Measurements from ENCODE around the gene OBSCN.

OBSCN gene

DNA sequence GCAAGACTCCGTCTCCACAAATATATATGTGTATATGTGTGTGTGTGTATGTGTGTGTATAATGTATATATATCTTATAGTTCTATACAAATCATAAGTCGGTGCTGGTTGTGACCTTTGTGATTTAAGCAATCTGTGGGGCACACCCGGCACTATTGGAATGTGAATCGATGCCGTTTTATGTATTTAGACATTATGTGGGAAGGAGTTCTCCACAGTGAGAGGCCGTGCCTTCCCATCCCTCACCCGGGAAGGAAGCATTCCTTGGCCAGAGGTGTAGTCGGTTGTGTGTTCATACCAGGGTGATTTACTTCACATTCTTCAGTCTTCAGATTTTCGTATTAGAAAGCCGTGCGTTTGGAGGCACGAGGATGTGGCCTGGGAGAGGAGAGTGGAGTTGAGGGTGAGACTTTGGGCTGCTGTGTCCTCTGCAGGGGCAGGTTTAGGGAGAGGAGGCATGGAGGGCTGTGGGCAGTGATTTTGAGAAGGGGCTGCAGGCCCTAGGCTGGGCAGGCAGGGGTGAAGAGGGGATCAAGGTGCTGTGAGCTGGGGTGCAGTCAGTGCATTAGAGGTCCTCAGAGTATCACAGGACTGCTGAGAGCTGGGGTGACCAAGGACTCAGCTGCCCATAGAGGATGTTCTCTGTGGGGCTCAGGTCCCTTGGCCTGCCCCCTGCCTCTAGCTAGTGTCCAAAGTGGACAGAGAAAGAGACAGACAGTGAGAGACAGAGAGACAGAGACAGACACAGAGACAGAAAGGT lies 141.0 kb downstream of the OBSCN start:
- no peak for FAIRE-seq

GRCh38 chr1:228349701-228350171 lies 141.9 kb downstream of the OBSCN start:
- no peak for FAIRE-seq

DNA sequence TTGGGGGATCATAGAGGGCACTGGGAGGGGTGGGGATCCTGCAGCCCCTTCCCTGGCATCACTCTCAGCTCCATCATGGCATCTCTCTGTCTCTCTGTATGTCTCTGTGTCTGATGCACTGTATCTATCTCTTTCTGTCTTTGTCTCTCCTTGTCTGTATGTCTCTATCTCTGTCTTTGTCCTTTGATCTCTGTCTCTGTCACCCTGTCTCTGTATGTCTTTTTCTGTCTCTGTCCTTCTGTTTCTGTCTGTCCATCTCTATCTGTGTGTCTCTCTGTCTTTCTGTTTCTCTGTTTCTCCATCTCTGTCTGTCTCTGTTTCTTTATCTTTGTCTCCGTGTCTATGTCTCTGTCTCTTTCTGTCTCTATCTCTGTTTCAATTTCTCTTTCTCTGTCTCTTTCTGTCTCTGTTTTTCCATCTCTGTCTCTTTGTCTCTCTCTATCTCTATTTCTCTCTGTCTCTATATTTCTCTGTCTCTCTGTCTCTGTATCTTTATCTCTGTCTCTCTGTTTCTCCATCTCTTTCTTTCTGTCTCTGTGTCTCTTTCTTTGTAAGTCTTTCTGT lies 142.4 kb downstream of the OBSCN start:
- FAIRE-seq: no peak

DNA sequence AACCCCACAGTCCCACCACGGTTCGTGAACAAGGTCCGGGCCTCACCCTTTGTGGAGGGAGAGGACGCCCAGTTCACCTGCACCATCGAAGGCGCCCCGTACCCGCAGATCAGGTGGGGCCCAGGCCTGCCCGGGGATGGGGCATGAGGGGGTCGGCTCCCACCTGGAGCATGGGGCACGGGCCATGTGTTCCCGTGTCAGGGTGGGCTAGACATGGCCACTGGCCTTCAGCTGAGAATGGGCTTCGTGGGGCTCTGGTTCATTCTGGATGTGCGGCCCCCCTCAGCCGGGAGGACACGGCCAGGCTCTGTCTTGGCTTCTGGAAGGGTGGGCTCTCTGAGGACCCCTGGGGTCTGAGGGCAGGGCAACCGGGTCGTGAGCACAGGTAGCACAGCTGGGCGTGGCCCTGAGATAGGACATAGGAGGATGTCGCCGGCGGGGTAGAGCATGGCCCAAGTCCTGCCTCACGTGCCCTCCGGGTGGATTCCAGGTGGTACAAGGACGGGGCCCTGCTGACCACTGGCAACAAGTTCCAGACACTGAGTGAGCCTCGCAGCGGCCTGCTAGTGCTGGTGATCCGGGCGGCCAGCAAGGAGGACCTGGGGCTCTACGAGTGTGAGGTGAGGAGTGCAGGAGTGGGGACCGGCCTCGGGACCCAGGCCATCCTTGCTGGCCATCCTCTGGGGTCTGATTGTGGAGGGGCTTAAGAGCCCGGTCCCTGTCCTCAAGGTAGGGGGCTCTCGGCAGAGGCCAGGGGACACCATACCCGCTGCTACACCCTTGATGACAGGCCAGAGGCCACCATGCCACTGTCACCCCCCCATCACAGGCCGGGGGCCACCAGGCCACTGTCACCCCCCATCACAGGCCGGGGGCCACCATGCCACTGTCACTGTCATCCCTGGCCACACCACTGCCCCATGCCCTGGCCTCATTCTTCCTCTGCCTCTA lies 143.3 kb downstream of the OBSCN start:
- FAIRE-seq: no peak

DNA sequence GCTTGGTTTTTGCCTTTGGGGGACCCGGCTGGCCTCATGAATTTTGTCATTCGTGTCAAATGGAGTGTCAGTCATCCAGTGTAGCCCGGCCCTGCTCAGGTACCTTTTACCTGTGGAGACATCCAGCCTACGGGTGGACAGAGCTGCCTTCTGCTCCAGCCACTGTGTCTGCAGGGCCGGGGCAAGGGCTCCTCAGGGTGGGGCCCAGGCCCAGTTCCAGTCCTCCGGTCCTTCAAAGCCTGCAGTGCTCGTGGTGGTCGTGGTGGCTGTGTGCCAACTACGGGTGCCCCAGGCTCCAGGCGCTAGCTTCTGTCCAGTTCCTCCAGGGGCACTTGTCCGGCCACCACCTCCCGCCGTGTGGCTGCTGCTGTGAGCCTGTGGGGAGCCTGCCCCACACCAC lies 144.0 kb downstream of the OBSCN start:
- FAIRE-seq: no peak

DNA sequence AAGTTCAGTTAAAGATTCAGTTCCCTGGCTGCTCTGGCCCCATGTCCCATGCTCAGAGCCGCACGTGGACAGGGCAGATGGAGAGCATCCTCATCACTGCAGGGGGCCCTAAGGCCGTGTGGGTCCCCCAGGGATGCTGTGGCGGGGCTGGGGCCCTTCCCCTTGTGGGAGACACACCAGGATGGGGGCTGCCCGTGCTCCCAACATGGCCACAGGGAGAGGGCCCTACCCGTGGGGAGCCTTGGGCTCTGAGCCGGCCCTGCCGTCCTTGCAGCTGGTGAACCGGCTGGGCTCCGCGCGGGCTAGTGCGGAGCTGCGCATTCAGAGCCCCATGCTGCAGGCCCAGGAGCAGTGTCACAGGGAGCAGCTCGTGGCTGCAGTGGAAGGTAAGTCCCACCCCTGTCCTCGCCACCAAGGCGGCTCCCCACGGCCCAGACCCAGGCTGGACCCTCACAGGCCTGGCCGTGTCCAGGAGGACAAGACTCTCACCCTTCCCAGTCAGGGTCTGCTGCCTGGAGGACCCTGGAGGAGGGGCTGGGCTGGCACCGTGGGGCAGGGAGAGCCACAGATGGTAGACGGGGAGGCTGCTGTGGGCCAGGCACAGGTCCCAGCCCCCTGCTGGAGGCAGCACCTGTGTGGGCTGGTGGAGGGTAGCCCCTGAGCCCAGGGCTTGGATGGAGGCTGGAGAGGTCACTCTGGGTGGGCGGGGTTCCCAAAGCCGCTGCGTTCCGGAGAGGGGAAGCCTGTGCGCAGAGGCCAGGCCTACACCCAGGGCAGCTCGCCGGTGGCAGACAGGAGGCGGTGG lies 145.0 kb downstream of the OBSCN start:
- no peak for FAIRE-seq

DNA sequence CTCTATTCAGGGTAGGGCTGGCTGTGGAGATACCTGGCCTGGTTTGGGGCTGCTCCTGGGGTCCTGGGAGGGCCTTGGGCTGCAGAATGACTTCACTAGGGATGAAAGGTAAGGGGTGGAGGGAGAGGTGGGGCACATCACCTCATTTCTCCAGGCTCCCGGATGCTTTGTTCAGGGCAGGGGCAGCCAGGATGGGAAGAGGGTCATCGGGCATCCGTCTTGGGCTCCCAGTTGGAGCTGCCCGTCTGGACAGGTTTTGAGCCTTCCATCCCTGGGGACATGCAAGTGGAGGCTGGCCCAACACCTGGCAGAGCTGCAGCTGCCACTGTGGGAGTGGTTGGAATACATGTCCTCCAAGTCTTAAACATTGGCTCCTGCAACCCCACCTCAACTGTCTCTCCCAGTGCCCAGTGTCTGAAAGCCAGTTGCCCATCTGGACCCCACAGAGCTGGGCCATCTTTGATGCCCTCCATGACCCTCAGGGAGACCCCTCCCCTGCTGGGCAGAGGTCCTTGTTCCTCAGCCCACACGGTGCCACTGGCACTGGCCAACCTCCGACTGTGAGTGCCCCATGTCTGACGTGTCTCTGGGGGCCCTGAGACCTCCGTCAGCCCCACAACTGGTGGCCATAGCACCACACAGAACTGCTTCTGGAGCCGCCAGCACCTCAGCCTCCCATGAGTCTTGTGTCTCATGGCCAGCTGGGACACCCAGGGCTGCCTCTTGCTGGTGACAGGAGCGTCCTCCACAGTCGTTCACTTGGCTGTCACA lies 145.9 kb downstream of the OBSCN start:
- FAIRE-seq: no peak

DNA sequence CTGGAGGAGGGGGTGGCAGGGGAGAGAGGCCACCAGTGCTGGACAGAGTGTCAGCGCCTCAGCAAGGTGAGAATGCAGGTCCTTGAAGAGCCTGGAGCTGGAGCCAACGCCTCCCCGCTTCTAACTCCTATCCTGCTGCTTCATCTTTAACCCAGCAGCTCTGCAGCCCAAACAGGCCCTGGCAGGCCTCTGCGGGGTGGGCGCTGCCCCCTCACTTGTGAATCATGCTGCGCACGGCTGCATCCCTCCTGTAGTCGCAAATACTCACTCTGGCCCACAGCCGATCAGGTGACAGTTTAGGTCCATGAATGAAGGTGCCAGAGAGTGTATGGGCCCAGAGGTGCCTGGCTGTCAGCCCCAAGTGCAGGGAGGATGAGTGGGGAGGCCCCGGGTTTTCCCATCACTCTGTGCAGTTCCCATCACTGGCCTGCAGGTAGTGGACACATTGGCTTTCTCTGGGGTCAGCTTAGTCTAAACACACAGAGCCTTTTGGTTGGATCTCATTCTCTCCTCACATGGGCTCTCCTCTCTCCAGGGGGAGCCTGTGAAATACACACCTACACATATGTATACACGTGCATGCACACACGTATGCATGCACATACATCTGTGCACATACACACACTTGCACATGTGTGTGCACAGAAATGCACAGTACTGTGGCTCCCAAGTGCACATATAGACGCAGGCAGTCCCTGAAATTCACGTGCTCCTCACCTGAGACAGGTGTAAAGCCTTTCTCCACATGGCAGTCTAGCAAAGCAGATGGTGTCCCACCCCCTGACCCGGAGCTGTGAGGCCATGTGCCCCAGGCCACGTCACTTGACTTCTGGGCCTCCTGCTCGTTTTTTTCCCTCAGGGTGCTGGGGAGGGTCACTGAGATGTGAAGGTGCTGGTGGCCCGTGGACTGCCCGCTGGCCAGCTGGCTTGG lies 146.8 kb downstream of the OBSCN start:
- no peak for FAIRE-seq

GRCh38 chr1:228356897-228357680 lies 149.2 kb downstream of the OBSCN start:
- no peak for FAIRE-seq

DNA sequence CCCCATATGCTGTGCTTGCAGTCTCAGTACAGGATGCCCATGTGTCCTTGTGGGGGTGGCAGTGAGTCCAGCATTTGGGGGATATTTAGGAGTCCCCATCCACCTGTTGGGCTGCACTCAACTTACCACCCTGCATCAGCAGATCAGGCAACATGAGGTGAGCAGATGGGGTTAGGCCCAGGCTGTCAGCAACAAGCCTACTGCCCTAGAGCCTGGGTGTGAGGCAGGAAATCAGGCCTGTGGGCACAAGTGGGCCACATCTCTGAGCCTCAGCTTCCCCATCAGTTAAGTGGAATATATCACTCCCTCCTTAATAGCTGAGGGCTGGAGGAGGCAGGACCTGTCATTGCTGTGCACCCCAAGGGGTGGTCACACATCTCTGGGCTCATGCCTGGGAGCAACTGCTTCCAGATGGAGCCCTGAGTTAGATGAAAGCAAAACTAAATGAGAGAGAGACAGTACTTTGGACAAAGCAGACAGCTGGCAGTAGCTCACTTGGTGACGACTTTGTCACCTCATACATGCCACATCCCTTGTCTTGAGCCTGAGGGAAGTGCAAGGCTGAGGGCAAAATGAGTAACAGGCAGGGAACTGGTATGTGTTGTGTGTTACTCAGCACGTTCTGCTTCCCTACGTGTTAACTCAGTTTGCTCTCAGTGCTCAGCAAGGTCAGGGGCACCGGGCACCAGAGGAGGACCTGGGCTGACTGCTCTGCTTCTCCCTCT lies 150.4 kb downstream of the OBSCN start:
- FAIRE-seq: no peak

- no peak for FAIRE-seq
Measured at GRCh38 chr1:228358764-228359612, 151.1 kb downstream of the OBSCN start.

- FAIRE-seq: no peak
Measured at GRCh38 chr1:228359613-228360532, 152.0 kb downstream of the OBSCN start.

GRCh38 chr1:228360533-228361313 lies 152.9 kb downstream of the OBSCN start:
- no peak for FAIRE-seq

DNA sequence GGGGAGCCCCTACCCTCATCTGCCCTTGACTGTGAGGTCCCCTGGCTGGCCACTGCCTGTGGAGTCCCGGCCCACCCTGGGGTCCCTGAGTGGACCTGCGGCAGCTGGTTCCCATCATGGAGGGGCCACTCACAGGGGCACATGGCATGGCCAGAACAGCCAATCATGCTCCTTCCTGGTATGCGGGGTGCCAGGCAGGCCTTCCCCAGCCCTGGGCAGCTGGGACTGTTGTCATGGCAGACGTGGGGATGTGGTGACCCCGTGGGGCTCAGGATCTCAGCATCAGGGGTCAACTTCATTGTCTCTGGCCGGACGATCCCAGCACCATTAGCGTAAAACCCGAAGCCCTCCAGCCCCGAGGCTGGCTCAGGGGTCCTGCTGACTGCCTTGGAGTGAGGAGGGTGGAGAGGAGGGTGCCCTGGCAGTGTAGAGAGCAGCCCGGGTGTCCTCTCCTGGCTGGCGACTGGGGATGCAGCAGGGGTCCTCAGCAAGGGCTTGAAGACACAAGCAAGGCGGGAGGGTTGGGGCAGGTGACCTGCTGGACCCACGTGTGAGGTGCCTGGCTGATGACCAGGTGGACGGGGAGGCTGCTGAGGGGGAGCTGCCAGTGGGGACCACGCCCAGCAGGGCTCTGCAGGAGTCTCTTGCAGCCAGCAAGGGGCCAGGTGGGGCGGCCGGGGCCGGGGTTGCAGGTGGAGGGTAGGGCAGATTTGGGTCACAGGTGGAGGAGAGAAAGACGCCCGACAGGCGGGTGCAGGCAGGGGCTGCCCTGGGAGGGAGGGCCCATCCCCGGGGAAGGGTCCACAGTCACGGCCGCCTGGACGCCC lies 153.7 kb downstream of the OBSCN start:
- FAIRE-seq: no peak

Data from G401.6 (cell line).